ENCODE results near the gene PHOSPHO1. TPM values are rescaled to one million over a fixed set of nuclear protein-coding genes. Genes with fewer than 3 reads are reported as not detected.
A peak's percentile ranks its signal among the peaks of the same experiment; 100 is the strongest.
"Not testable (repeated sequence)": the region's sequence is repeated elsewhere in the genome, so short reads cannot be mapped to it uniquely, and the experiment has no call there.

PHOSPHO1 gene
- not detected in 2 replicates for total RNA-seq

DNA sequence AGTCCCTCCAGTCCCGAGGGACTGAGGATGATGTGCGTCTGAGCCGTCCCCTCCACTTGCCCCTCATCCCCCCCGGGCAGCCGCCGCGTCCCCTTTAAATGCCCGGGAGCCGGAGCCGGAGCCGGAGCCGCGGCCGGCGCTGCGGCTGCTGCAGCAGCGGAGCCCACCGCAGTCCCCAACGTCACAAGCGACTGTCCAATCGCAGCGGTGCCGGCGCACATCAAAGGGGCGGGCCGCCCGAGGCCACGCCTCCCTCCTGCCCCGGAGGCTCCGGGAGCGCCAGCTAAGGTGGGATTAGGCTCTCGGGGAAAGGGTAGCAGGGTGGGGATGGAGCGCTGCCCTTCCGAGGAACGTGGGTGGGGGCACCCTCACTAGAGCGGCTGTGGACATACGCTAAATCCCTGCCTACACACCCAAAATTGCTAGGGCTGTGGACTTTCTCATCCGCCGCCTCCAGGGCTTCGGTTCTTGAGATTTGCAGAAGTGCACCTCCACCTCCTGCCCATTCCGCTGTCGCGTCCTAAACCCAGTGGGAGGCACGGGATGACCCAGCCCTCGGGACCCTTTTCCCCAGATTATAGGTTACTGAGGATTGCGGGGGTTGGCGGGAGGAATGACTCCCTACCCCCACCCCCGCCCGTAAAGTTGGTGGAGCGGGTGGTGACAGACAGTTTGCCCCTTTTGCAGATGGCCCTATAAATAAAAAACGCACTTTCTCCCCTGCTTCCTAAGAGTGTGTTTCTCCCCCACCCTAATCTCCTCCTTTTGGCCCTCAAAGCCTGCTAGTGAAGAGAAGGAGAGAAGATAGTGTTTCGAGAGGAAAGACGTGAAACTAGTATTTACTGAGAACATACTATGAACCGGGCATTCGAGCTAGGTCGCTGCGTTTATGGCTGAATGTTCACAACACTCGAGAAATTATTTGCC, at the start of gene PHOSPHO1:
TSS of gene PHOSPHO1 (minus strand) at position 152 of the 927 bp plus-strand sequence. CDS start 4,096 bp downstream, outside the sequence.
- H3K4me3 ChIP-seq (ENCODE audit: low read depth, low read length): peak within 1 kb of the TSS; percentile 41
- TF ChIP-seq CTCF (IDR thresholded peaks at IDR 0.05; ENCODE audit: insufficient read depth, low read length, severe bottlenecking): no peak
- no peaks in the 10 kb centered on the region for H3K36me3 ChIP-seq (ENCODE audit: control insufficient read depth, insufficient read depth, low read length)
- DNase-seq (ENCODE audit: low read depth) (peak; percentile 52), FAIRE-seq (no peak)
- peaks cover 5% of the 10 kb centered on the region for H3K27me3 ChIP-seq (ENCODE audit: control insufficient read depth, insufficient read depth, low read length)

DNA sequence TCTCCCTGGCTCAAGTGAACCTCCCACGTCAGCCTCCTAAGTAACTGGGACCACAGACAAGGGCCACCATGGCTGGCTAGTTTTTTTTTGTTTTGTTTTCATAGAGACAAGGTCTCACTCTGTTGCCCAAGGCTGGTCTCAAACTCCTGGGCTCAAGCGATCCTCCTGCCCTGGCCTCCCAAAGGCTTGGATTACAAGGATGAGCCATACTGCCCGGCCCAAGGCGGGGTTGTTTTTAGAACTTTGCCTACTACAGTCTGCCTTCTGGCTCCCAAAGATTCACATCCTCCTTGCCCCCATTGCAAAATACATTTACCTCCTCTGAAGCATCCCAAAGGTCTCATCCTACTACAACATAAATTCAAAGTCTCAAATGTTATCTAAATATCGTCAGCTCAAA, 49.5 kb upstream of the PHOSPHO1 start:
- no peak for DNase-seq (ENCODE audit: low read depth)
- Histone ChIP-seq H3K36me3 (ENCODE audit: control insufficient read depth, insufficient read depth, low read length) (no peaks in the 10 kb centered on the region), H3K4me3 (ENCODE audit: low read depth, low read length) (no peak overlapping the region), H3K27me3 (ENCODE audit: control insufficient read depth, insufficient read depth, low read length) (no peaks in the 10 kb centered on the region)
- TF ChIP-seq CTCF (IDR thresholded peaks at IDR 0.05; ENCODE audit: insufficient read depth, low read length, severe bottlenecking): no peak
- no peak for FAIRE-seq

DNA sequence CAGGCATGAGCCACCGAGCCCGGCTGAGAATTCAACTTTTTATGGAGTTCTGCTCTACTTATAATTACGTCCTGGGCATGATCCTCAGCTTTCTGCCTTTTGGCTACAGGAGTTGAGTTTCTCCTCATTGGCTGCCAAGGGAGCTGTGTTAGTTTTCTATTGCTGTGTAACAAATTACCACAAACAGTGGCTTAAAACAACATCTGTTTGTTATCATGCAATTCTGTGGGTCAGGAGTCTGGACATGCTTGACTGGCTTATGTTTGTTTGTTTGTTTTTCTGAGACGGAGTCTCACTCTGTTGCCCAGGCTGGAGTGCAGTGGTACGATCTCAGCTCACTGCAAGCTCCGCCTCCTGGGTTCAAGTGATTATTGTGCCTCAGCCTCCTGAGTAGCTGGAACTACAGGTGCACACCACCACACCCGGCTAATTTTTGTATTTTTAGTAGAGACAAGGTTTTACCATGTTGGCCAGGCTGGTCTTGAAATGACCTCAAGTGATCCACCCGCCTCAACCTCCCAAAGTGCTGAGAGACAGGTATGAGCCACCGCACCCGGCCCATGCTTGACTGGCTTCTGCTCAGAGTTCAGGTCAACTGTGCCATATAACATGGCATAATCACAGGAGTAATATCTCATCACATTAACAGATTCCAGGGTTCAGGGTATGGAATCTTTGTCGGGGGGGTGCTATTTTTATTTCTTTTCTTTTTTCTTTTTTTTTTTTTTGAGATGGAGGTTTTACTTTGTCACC, 48.9 kb upstream of the PHOSPHO1 start:
- DNase-seq (ENCODE audit: low read depth); FAIRE-seq; H3K27me3 ChIP-seq (ENCODE audit: control insufficient read depth, insufficient read depth, low read length): not testable (repeated sequence)

GRCh38 chr17:49278076-49278475, 47.5 kb upstream of the PHOSPHO1 start:
- no peak overlapping the region for H3K4me3 ChIP-seq (ENCODE audit: low read depth, low read length)
- no peak for TF ChIP-seq CTCF (IDR thresholded peaks at IDR 0.05; ENCODE audit: insufficient read depth, low read length, severe bottlenecking)
- no peaks in the 10 kb centered on the region for H3K27me3 ChIP-seq (ENCODE audit: control insufficient read depth, insufficient read depth, low read length)
- H3K36me3 ChIP-seq (ENCODE audit: control insufficient read depth, insufficient read depth, low read length): no peaks in the 10 kb centered on the region
- DNase-seq (ENCODE audit: low read depth) (no peak), FAIRE-seq (no peak)

More for the DNA sequence above, 48.9 kb upstream of the PHOSPHO1 start:
- not testable (repeated sequence) for H3K36me3 ChIP-seq (ENCODE audit: control insufficient read depth, insufficient read depth, low read length); H3K4me3 ChIP-seq (ENCODE audit: low read depth, low read length)

- DNase-seq (ENCODE audit: low read depth) (peak; percentile 67), FAIRE-seq (no peak)
- Histone ChIP-seq H3K36me3 (ENCODE audit: control insufficient read depth, insufficient read depth, low read length) (no peaks in the 10 kb centered on the region), H3K27me3 (ENCODE audit: control insufficient read depth, insufficient read depth, low read length) (no peaks in the 10 kb centered on the region), H3K4me3 (ENCODE audit: low read depth, low read length) (no peak overlapping the region)
- TF ChIP-seq CTCF (IDR thresholded peaks at IDR 0.05; ENCODE audit: insufficient read depth, low read length, severe bottlenecking): no peak
Observed at GRCh38 chr17:49277638-49278037, 47.1 kb upstream of the PHOSPHO1 start.

DNA sequence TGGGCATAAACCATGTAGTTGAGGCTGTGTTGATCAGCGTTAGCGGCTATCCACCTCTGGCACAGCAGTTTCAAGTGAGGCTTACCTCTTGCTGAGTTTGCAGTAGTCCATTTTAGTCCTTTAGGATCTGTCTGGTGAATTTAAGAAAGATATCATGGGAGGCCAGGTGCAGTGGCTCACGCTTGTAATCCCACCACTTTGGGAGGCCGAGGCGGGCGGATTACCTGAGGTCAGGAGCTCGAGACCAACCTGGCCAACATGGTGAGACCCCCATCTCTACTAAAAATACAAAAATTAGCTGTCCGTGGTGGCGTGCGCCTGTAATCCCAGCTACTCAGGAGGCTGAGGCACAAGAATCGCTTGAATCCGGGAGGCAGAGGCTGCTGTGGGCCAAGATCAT, 45.4 kb upstream of the PHOSPHO1 start:
- not testable (repeated sequence) for FAIRE-seq; H3K27me3 ChIP-seq (ENCODE audit: control insufficient read depth, insufficient read depth, low read length); DNase-seq (ENCODE audit: low read depth); H3K36me3 ChIP-seq (ENCODE audit: control insufficient read depth, insufficient read depth, low read length); H3K4me3 ChIP-seq (ENCODE audit: low read depth, low read length)

Data from bronchial epithelial cell (primary cell).